Fibroblast of skin of abdomen (primary cell): ENCODE data around the gene HOXC10.

ENCODE experiments used
- DNase-seq: peaks from one replicate; pipeline ENCODE4 v3.0.0-alpha.2; 2013

The HOXC10 gene

DNA sequence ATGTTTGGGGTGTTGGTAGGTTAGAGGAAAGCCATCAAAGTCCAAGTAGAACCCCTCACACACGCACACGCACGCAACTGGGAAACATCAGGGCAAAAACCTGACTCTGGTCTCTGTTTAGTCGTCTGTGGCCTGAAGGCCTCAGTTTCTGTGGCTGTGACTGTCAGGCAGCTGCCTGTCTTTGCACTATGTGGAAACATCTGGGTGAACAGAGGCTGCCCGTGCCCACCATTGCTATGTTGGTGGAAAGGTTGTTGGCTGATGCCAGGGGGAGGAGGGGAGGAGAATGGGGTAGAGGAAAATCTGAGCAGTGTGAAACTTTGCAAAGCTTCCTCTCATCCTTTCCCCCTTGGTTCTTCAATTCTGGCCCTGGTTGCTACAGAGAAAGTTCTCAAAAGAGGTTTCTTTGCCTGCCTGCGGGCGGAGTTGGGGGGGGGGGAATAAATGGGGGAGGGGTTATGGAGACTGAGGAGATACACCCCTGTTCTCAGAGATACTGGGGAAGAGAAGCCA is 7.5 kb downstream of the HOXC10 start:
- no peak for DNase-seq

DNA sequence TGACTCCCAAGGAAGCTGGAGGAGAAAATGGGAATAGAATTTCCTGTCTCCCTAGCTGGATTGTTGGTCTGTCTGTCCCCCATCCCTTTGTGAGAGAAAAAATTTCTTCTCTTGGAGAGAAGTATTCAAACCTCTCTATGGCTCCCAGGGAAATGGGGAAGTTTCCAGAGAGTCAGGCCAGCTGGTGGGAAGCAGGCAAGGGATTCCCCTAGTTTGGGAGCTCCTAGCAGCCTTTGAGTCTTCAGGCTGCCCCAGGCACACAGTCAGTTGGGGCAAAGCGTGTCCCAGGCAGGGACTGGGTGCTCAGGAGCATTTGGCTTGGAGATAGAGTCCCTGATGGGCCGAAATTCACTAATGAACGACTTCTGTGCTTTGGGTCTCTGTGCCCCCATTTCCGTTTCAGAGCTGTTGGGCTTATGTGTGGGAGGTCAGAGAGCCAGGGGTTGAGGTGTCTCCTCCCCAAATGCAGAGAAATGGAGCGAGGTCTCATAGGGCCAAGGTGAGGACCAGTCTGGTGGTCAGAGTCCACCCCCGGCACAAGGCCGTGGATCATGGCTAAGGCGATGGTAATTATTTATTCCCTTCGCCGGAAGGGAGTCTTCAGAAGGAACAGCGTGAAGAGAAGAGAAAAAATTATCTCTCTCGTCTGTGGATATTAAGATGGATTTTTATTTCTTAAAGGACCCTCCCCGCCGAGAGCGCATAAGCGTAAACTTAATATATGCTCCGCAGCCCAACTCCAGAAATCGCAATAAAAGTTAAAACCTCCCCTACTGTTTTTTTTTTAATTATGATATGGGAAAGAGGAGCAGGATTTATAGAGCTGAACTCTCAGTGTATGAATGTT is 8.4 kb downstream of the HOXC10 start:
- DNase-seq = no peak

GRCh38 chr12:53994009-53994263 is 9.0 kb downstream of the HOXC10 start:
- DNase-seq = no peak

GRCh38 chr12:53994264-53995001 is 9.5 kb downstream of the HOXC10 start:
- DNase-seq = no peak

DNA sequence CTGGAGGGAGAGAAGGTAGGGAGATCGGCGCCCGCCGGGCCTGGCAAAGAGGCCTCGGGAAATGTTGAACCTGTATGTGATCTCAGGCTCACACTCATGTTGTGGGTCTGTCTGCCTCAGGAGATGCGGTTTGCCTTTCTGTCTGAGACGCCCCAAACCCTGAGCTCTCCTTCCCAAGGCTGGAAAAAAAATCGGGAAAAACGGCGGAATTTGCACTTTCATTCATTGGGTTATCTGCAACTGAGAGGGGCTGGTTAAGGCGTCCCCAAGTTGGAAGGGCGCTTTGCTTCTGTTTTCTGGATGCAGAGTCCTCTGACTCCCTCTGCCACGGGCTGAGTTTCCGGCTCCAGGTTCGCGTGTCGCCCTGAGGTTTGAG is 10.0 kb downstream of the HOXC10 start:
- DNase-seq = no peak

DNA sequence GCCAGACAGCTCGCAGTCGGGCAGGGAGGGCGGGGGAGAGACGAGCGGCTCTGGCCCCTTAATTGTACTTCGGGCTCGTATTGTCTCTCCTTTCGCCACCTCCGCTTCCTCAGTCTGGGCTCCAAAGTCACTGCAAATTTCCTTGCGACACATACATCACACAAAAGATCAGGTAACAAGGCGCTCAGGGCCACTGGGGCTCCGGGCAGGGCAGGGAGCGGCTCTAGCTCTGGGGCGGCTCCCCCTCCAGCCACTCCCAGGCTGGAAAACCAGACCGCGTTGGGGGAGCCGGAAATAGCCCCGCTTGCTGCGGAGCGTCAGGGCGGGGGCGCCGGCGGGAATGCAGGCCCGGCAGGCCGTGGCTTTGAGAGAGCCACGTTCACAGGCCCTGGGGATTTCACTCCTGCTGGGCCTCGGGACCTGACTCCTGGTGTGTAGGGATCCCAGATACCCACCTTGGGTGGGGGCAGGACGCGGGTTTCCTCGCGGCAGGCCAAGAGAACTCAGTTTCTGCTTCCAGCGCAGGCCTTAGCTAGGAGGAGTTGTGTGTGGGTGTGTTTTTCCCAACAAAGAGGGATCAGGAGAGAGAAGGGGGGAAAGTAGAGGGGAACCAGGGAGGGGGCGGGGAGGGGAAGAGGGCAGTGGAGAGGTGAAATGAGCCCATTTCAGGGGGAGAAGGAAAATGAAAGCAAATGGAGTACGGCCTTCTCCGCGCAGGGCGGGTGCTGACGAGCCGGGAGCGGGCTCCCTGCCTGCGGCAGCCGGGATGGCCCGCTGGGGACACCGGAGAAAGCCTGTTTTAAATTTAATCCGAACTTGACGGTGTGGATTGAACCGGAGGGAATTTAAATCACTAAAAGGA is 10.7 kb downstream of the HOXC10 start:
- DNase-seq = peak; percentile 82

DNA sequence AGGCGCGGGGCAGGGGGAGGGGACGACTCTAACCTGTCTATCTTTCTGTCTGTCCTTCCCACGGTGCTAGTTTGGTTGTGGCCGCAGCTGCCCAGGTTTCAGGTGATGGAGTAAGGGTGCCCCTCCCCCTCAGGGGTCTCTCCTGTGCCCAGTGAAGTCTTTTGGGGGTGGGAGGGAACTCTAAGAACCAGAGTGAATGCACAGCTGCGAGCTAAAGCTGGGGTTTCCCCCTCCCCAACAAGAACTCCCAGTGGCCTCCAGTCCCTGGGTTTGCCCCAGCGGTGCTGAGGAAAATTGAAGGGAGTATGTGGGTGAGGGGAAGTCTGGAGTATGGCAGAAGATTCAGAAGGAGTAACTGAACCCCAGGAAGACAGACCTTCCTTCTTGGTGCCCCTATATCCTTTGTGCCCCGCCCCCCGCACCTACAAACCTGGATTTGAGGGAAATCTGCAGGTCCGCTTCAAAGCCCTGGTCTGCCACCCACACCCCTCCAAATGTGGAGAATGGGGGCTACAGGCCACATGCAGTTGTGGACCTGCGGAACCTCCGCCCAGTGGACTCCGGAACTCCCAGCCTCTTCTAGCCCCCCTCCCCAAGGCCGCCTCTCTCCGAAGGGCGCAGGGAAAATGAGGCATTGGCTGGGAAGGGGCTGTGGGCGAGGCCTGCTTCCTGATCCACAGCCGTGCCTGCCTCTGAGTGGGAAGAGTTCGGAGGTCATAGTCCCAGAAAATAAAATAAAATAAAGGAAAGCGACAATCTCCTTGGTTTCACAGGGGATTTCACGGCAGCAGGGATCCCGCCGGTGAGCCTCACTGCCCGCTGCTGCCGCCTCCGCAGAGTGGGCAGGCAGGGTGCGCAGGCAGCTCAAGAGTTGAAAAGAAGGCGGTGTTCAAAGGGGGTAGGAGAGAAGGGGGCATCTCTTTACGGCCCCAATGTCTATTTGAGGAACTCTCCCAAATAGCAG is 11.6 kb downstream of the HOXC10 start:
- no peak for DNase-seq

- DNase-seq = no peak
Measured at GRCh38 chr12:53997204-53998109, 12.5 kb downstream of the HOXC10 start.

GRCh38 chr12:53998110-53998899 is 13.4 kb downstream of the HOXC10 start:
- DNase-seq = no peak

GRCh38 chr12:53998900-53999236 is 13.9 kb downstream of the HOXC10 start:
- no peak for DNase-seq

GRCh38 chr12:53999559-54000115 is 14.7 kb downstream of the HOXC10 start:
- DNase-seq = peak; percentile 94

GRCh38 chr12:54000116-54001114 is 15.5 kb downstream of the HOXC10 start, which contains the start of gene HOXC9:
Gene HOXC9, plus strand, starts transcription at chr12:54000161. Its CDS starts 28 bp downstream, at chr12:54000189.
- DNase-seq = no peak

DNA sequence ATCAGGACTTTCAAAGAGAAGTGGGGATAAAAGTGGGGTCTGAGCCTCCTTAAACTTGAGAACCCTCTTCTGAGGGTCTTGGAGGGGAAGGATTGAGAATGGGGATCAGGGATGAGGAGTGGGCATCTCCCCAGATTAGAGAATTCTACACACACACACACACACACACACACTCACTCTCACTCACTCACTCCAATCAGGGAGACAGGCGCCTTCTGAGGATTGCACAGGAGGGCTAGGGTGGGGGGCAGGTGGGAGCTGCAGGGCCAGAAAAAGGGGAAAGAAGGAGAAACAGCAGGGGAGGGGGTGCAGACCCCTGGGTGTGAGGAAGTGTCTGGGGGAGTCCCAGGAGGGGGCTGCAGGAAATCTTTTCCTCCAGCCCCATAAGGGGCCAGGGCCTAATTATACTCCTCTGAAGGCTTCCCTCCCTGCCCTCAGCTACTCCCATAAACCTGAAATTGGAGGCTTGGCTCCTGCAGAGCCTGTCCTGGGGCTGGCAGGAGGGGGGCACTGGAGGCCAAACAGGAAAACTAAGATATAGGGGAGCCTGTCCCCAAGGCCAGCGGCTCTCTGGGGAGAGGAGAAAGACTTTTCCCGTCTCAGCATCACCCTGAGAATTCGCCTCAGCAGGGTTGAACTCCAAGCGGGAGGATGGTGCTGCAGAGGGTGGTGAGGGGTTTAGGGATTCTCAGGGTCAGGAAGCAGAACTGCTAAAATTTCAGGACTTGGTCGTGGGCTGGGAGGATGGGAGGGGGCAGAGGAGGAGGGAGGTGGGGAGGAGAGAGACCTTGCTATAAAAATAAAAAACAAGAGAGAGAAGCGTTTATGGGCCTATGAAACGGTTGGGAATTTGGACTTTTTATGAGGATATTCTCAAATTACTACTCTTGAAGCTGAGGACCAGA is 16.6 kb downstream of the HOXC10 start:
- no peak for DNase-seq

DNA sequence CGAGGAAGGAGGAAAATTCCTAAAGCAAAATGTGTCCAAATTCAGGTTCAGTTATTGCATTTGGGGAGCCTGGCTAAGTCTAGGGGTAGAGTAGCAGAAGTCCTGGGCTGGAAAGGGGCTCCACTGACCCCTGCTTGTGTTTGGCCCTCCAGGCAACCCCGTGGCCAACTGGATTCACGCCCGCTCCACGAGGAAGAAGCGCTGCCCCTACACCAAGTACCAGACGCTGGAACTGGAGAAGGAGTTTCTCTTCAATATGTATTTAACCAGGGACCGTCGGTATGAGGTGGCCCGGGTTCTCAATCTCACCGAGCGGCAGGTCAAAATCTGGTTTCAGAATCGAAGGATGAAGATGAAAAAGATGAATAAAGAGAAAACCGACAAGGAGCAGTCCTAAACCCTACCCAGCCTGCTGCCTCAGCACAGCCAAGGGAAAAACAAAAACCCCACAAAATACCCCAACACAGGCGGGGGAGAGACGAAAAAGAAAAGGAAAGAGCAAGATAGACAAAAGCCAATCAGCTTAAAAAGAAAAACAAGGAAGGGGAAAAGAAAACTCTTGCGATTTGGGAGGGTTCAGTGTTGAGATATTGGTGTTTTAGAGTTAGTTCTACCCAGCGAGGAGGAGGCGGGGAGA is 17.4 kb downstream of the HOXC10 start:
- no peak for DNase-seq

- DNase-seq = no peak
Measured at GRCh38 chr12:54002915-54003389, 18.0 kb downstream of the HOXC10 start.

GRCh38 chr12:54003625-54004024 is 18.7 kb downstream of the HOXC10 start:
- no peak for DNase-seq
